Stomach smooth muscle (tissue), 2 donors: ENCODE measurements around the gene TINCR.
"Not testable (repeated sequence)": the region's sequence is repeated elsewhere in the genome, so short reads cannot be mapped to it uniquely, and the experiment has no call there.

Experiments
- H3K27ac ChIP-seq: one replicate; pipeline ENCODE4 v1.7.0; 2013; ENCODE audit warnings: mild to moderate bottlenecking, low read length, inconsistent platforms
- H3K27me3 ChIP-seq, 2 donors: one replicate each; pipeline ENCODE4 v1.7.0; 2013; ENCODE audit warnings: low read length in 2 of 2; ENCODE audit not compliant: insufficient read depth in 2 of 2, control insufficient read depth in 1 of 2
- H3K36me3 ChIP-seq, 2 donors: one replicate each; pipeline ENCODE4 v1.7.0; 2013; ENCODE audit warnings: low read length in 2 of 2; ENCODE audit not compliant: control insufficient read depth in 2 of 2, insufficient read depth in 2 of 2
- H3K4me1 ChIP-seq: one replicate; pipeline ENCODE4 v1.7.0; 2013; ENCODE audit warnings: low read length; ENCODE audit not compliant: control insufficient read depth, insufficient read depth
- H3K4me3 ChIP-seq, 2 donors: one replicate each; pipeline ENCODE4 v1.7.0; 2013; ENCODE audit warnings: low read length in 2 of 2
- H3K9ac ChIP-seq, 2 donors: one replicate each; pipeline ENCODE4 v1.7.0; 2013; ENCODE audit warnings: low read length in 2 of 2, mild to moderate bottlenecking in 1 of 2
- H3K9me3 ChIP-seq, 2 donors: one replicate each; pipeline ENCODE4 v1.7.0; 2013; ENCODE audit warnings: low read length in 2 of 2; ENCODE audit not compliant: control insufficient read depth in 2 of 2
- donor health status: healthy.
- donor health status: Pancreatic carcinoma.

Gene TINCR

GRCh38 chr19:5557691-5558090 lies 10.1 kb downstream of the TINCR start:
- Histone ChIP-seq H3K36me3 (no peaks in the 10 kb centered on the region), H3K9me3 (peaks cover 6 to 7% of the 10 kb centered on the region in 2 donors), H3K27ac (no peak overlapping the region), H3K27me3 (peaks cover 20% of the 10 kb centered on the region in 2 donors), H3K4me1 (no peaks in the 10 kb centered on the region), H3K4me3 (no peak overlapping the region), H3K9ac (no peak overlapping the region)

DNA sequence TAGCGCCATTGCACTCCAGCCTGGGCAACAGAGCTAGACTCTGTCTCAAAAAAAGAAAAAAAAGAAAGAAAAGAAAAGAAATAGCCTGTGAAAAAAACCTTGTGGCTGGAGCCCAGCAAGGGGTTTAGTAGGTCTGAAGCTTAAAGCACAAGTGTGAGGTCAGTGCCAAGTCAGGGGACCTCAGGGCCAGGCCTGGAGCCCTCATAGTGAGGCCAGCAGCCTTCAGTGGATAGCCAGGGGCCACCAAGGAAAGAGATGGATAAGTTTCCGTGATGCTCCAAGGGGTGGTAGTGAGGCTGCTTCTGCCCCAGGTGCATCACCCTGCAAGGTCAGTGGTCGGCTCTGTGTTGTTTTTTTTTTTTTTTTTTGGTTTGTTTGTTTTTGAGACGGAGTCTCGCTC lies 12.9 kb downstream of the TINCR start:
- Histone ChIP-seq H3K4me3 (no peak overlapping the region), H3K27me3 (peaks cover 10 to 11% of the 10 kb centered on the region in 2 donors), H3K9me3 (peaks cover 0 to 3% of the 10 kb centered on the region in 2 donors), H3K9ac (no peak overlapping the region), H3K27ac (no peak overlapping the region), H3K4me1 (no peaks in the 10 kb centered on the region), H3K36me3 (no peaks in the 10 kb centered on the region)

DNA sequence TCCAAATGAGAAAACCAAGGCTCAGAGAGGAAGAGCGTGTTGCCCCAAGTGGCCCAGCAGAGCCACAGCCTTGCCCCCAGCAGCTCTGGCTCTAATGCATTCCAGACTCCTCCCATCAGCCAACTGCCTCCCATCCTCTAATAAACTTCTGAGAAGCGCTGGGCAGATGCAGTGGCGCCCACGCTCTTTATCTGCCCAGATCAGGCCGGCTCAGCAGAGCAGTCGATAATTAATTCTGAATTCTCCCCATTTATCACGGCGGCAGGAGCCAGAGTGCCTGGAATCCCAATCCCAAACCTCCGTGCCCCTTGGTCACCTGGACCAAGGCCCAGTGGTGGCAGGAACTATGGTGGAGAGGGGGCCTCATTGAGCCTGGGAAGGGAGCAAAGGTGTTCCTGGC lies 13.9 kb downstream of the TINCR start:
- Histone ChIP-seq H3K4me3 (no peak overlapping the region), H3K27ac (no peak overlapping the region), H3K9me3 (peaks cover 0 to 3% of the 10 kb centered on the region in 2 donors), H3K4me1 (no peaks in the 10 kb centered on the region), H3K36me3 (no peaks in the 10 kb centered on the region), H3K9ac (no peak overlapping the region), H3K27me3 (peaks cover 9 to 10% of the 10 kb centered on the region in 2 donors)

DNA sequence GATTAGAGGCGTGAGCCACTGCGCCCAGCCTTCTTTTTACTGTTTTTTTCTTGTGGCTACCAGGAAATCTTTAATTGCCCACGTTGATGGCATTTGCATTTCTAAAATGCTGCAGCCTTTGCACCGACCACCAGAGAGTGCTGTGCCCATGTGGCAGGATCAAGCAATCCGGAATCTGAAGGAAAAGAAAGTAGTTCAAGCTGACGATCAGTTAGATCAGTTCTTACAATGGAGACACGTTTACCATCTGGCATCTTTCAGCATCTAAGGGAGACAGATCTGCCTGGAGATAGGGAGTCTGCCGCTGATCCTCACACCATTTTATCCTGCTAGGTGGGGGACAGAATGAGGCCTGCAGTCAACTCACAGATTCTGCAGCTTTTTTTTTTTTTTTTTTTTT lies 19.9 kb downstream of the TINCR start:
- Histone ChIP-seq H3K36me3 (no peaks in the 10 kb centered on the region), H3K27ac (no peak overlapping the region), H3K9ac (no peak overlapping the region), H3K27me3 (no peaks in the 10 kb centered on the region), H3K4me1 (no peaks in the 10 kb centered on the region), H3K4me3 (no peak overlapping the region), H3K9me3 (no peaks in the 10 kb centered on the region)

GRCh38 chr19:5545984-5546383 lies 21.8 kb downstream of the TINCR start:
- Histone ChIP-seq H3K4me1 (no peaks in the 10 kb centered on the region), H3K27me3 (no peaks in the 10 kb centered on the region), H3K36me3 (no peaks in the 10 kb centered on the region)

GRCh38 chr19:5545051-5545450 lies 22.7 kb downstream of the TINCR start:
- Histone ChIP-seq H3K27ac (no peak overlapping the region), H3K9ac (no peak overlapping the region), H3K27me3 (no peaks in the 10 kb centered on the region), H3K4me1 (no peaks in the 10 kb centered on the region), H3K4me3 (no peak overlapping the region), H3K36me3 (no peaks in the 10 kb centered on the region), H3K9me3 (no peaks in the 10 kb centered on the region)

More at GRCh38 chr19:5545984-5546383, 21.8 kb downstream of the TINCR start:
- Histone ChIP-seq H3K9ac (no peak overlapping the region), H3K4me3 (no peak overlapping the region), H3K27ac (no peak overlapping the region), H3K9me3 (no peaks in the 10 kb centered on the region)

DNA sequence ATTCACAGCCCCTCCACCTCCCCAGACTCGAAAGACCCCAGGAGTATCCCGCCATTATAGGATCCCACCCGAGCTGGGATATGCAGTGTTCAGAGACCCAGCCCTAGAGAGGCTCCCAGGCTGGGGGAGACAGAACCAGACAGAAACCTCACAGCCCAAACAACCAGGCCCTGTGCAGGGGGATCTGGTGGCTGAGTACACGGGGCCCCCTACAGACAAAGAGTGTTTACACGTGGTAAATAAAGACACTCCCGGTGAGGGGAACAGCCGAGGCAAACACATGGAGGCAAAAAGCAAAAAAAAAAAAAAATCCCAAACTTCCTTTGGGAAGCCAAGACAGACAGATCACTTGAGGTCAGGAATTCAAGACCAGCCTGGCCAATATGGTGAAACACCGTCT lies 25.1 kb downstream of the TINCR start:
- H3K27me3 ChIP-seq, result no peaks in the 10 kb centered on the region

GRCh38 chr19:5541456-5541855 lies 26.3 kb downstream of the TINCR start:
- Histone ChIP-seq H3K36me3 (no peaks in the 10 kb centered on the region), H3K9me3 (no peaks in the 10 kb centered on the region), H3K27ac (no peak overlapping the region), H3K4me1 (peaks cover 8% of the 10 kb centered on the region), H3K4me3 (no peak overlapping the region), H3K9ac (no peak overlapping the region), H3K27me3 (no peaks in the 10 kb centered on the region)

More for the DNA sequence above, 25.1 kb downstream of the TINCR start:
- no peaks in the 10 kb centered on the region for H3K36me3 ChIP-seq
- H3K27ac ChIP-seq, result no peak overlapping the region
- peaks cover 4% of the 10 kb centered on the region for H3K4me1 ChIP-seq
- no peak overlapping the region for H3K4me3 ChIP-seq
- H3K9ac ChIP-seq, result no peak overlapping the region
- H3K9me3 ChIP-seq, result no peaks in the 10 kb centered on the region

DNA sequence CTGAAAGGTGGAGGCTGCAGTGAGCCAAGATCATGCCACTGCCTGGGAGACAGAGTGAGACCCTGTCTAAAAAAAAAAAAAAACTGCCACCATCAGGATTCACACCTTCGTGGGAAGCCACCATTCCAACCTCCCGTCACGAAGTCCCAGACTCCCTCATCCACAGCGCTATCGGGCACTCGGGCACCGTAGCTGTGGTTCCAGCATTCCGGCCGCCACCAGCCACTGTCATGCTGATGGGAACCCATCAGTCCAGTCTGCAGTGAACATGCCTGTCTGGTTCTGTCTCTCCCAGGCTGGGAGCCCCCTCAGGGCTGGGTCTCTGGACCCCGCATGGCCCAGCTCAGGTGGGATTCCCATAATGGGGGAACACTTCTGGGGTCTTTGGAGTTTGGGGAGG lies 27.5 kb downstream of the TINCR start:
- peaks cover under 1 to 2% of the 10 kb centered on the region in 2 donors for H3K9me3 ChIP-seq
- H3K27ac ChIP-seq, result no peak overlapping the region
- H3K4me3 ChIP-seq, result no peak overlapping the region
- no peaks in the 10 kb centered on the region for H3K27me3 ChIP-seq
- no peak overlapping the region for H3K9ac ChIP-seq
- peaks cover 14% of the 10 kb centered on the region for H3K4me1 ChIP-seq
- no peaks in the 10 kb centered on the region for H3K36me3 ChIP-seq

GRCh38 chr19:5537870-5538269 lies 29.9 kb downstream of the TINCR start:
- Histone ChIP-seq H3K9ac (no peak overlapping the region), H3K4me1 (peaks cover 14% of the 10 kb centered on the region), H3K9me3 (peaks cover 4 to 14% of the 10 kb centered on the region in 2 donors), H3K27me3 (no peaks in the 10 kb centered on the region), H3K36me3 (no peaks in the 10 kb centered on the region), H3K4me3 (no peak overlapping the region), H3K27ac (no peak overlapping the region)

GRCh38 chr19:5536982-5537579 lies 30.7 kb downstream of the TINCR start:
- H3K9ac ChIP-seq, H3K27me3 ChIP-seq, H3K36me3 ChIP-seq, H3K27ac ChIP-seq: not testable (repeated sequence)
- Histone ChIP-seq H3K4me3 (peak overlapping the region in 1 of 2 donors; percentile 58), H3K4me1 (peaks cover 14% of the 10 kb centered on the region), H3K9me3 (peaks cover 4 to 14% of the 10 kb centered on the region in 2 donors)
